Neural crest cell (in vitro differentiated cells): ENCODE data around the gene BABAM2. TPM values are rescaled to one million over a fixed set of nuclear protein-coding genes. Genes with fewer than 3 reads are reported as not detected.

Experiments used
- DNase-seq: peaks from one replicate; pipeline ENCODE4 v3.0.0; 2021; ENCODE audit warnings: low read depth, mixed read lengths, low spot score
- H3K27ac Mint-ChIP-seq: one replicate; pipeline ENCODE4 v1.8.0; 2021; ENCODE audit warnings: mild to moderate bottlenecking, mixed read lengths; ENCODE audit not compliant: unreplicated experiment
- H3K27me3 Mint-ChIP-seq: 2 replicates; pipeline ENCODE4 v1.8.0; 2021; ENCODE audit warnings: low read depth, mild to moderate bottlenecking, mixed read lengths
- H3K36me3 Mint-ChIP-seq: 2 replicates; pipeline ENCODE4 v1.8.0; 2021; ENCODE audit warnings: low read depth, mild to moderate bottlenecking, mixed read lengths
- H3K4me1 Mint-ChIP-seq: 2 replicates; pipeline ENCODE4 v1.8.0; 2021; ENCODE audit warnings: mixed read lengths
- H3K4me3 Mint-ChIP-seq: one replicate; pipeline ENCODE4 v1.8.0; 2021; ENCODE audit warnings: mild to moderate bottlenecking, mixed read lengths
- H3K9me3 Mint-ChIP-seq: 2 replicates; pipeline ENCODE4 v1.8.0; 2021; ENCODE audit warnings: mixed read lengths
- total RNA-seq: library from RNA; stranded (reverse); gene quantifications from 2 replicates; pipeline ENCODE4 v1.2.1, GENCODE V29; 2021
- TF ChIP-seq, protein P1 (sequence below): fragments of 200-600 bp; sonication (generic); conservative IDR thresholded peaks from 2 replicates; pipeline ENCODE4 v1.5.0; 2021; ENCODE audit warnings: antibody characterized with exemption, mild to moderate bottlenecking

The BABAM2 gene
- total RNA-seq, 1 donor from 2014 or later, result 28.6 TPM

DNA sequence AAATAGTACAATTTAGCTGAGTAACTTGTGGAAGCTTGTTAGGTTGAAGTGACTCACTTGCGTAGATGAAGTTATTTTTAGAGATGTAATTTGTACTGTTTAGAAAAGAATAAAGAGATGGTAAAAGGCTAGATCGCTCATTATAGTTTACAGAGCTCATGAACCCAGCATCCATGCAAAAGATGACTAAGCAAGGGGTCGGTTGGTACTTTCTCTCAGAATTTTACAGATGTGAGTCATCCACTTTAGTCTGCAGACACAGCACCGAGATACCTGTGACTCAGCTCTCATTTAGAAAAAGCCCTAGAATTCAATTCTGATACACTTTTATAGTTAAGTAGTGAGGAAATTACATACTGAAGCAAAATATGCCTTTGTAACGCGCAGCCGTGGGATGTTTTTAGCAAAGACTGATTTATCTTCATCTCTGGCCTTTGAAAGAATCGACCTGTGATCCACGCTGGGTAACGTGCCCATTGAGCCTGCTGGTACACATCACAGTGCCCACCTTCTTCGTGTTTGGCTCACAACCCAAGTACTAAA is 385.6 kb downstream of the BABAM2 start:
- TF ChIP-seq, protein P1, sequence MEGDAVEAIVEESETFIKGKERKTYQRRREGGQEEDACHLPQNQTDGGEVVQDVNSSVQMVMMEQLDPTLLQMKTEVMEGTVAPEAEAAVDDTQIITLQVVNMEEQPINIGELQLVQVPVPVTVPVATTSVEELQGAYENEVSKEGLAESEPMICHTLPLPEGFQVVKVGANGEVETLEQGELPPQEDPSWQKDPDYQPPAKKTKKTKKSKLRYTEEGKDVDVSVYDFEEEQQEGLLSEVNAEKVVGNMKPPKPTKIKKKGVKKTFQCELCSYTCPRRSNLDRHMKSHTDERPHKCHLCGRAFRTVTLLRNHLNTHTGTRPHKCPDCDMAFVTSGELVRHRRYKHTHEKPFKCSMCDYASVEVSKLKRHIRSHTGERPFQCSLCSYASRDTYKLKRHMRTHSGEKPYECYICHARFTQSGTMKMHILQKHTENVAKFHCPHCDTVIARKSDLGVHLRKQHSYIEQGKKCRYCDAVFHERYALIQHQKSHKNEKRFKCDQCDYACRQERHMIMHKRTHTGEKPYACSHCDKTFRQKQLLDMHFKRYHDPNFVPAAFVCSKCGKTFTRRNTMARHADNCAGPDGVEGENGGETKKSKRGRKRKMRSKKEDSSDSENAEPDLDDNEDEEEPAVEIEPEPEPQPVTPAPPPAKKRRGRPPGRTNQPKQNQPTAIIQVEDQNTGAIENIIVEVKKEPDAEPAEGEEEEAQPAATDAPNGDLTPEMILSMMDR, result no peak
- H3K4me3 Mint-ChIP-seq, result no peak overlapping the region
- no peak for DNase-seq
- H3K27me3 Mint-ChIP-seq, result no peaks in the 10 kb centered on the region
- H3K27ac Mint-ChIP-seq, result no peak overlapping the region
- no peaks in the 10 kb centered on the region for H3K36me3 Mint-ChIP-seq
- no peaks in the 10 kb centered on the region for H3K9me3 Mint-ChIP-seq
- no peaks in the 10 kb centered on the region for H3K4me1 Mint-ChIP-seq

DNA sequence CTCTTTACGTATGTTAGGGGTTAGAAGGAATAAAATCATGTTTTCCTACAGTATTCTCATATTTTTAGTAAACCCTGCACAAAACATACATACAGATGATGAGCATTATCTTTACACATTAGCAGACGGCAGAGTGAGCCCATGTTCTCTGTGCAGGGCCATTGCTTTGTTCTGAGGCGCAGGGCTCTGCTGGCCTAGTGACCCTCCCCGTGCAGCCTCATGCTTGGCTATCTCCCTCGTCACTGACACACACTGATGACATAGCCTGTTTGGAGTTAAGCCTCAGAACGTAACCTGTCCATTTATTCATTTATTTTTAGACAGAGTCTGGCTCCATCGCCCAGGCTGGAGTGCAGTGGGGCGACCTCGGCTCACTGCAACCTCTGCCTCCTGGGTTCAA is 386.3 kb downstream of the BABAM2 start:
- DNase-seq, result no peak
- no peaks in the 10 kb centered on the region for H3K4me1 Mint-ChIP-seq
- no peaks in the 10 kb centered on the region for H3K9me3 Mint-ChIP-seq
- no peak overlapping the region for H3K27ac Mint-ChIP-seq
- no peaks in the 10 kb centered on the region for H3K27me3 Mint-ChIP-seq
- no peaks in the 10 kb centered on the region for H3K36me3 Mint-ChIP-seq
- H3K4me3 Mint-ChIP-seq, result no peak overlapping the region
- TF ChIP-seq, protein P1, result no peak

DNA sequence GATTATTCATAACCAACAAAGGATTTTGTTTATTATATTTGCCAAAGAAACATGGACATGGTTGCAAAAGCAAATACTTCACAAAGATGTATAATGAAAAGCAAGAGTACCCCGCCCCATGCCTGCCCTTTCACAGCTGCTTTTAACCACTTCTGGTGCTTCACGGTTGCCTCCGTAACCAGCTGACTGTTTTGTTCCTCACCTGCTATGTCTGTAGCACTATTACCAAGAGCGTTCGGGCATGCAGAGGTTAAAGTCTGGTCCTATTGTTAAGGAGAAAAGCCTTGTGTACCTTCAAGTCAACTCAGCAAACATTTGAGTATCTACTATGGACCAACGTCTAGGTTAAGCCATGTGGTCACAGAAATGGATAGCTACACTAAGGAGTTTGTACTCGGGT is 386.9 kb downstream of the BABAM2 start:
- Mint-ChIP-seq H3K36me3 (no peaks in the 10 kb centered on the region), H3K4me3 (no peak overlapping the region), H3K4me1 (no peaks in the 10 kb centered on the region), H3K27me3 (no peaks in the 10 kb centered on the region), H3K9me3 (no peaks in the 10 kb centered on the region), H3K27ac (no peak overlapping the region)
- DNase-seq, result no peak
- TF ChIP-seq, protein P1, result no peak

DNA sequence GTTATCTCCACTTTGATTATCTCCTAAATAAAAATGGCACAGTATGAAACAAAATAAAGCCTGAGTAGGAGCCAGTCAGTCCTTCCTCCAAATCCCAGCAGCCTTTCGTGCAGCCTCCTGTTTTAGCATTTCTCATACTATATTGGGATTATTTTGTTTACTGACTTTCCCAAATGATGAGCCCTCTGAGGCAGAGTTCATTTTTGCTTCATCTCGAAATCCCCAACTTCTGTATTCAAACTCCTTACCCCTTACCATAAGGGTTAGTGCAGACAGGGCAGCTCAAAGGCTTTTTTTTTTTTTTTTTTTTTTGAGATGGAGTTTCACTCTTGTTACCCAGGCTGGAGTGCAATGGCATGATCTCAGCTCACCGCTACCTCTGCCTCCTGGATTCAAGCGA is 388.8 kb downstream of the BABAM2 start:
- H3K4me1 Mint-ChIP-seq, result no peaks in the 10 kb centered on the region
- TF ChIP-seq, protein P1, result no peak
- no peak for DNase-seq
- no peaks in the 10 kb centered on the region for H3K9me3 Mint-ChIP-seq
- no peak overlapping the region for H3K27ac Mint-ChIP-seq
- no peaks in the 10 kb centered on the region for H3K27me3 Mint-ChIP-seq
- no peaks in the 10 kb centered on the region for H3K36me3 Mint-ChIP-seq
- no peak overlapping the region for H3K4me3 Mint-ChIP-seq

DNA sequence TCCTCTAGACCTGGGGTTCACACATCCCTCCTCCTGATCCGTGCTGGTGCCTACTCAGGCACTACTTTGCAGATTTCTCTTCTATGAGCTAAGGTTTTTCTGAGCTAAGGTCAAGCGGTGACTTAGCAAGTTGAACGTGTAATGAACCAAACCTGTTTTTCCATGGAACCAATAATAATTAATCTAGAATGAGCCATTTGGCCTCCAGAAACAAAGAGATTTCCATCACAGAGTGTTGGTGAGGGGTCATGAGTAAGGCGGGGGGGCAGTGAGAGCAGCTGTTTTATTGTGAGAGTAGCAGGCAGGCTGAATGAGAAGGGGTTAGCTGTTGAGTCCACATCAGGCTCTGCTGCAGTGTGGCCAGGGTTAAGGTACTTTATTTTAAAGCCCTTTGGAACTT is 390.1 kb downstream of the BABAM2 start:
- Mint-ChIP-seq H3K9me3 (no peaks in the 10 kb centered on the region), H3K4me1 (no peaks in the 10 kb centered on the region), H3K36me3 (no peaks in the 10 kb centered on the region), H3K27me3 (no peaks in the 10 kb centered on the region), H3K27ac (no peak overlapping the region), H3K4me3 (no peak overlapping the region)
- DNase-seq, result no peak
- TF ChIP-seq, protein P1, result no peak

DNA sequence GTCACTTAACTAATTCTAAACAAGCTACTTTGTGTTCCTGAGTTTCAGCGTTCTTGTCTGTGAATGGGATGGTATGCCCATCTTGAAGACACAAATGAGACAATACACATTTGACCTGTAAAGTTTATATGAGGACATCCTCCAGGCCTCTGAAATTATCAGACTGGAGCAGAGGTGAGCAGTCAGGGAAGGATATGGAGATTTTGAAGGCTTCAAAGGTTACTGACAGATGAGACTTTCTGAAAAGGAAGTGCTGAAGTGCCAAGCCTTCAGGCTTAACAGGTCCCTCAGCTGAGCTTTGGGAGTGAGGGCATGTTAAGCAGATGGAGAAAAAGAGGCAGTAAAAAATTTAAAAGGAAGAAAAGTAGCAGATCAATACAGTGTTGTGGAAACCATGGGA is 391.2 kb downstream of the BABAM2 start:
- no peaks in the 10 kb centered on the region for H3K27me3 Mint-ChIP-seq
- TF ChIP-seq, protein P1, result no peak
- no peaks in the 10 kb centered on the region for H3K9me3 Mint-ChIP-seq
- no peak overlapping the region for H3K4me3 Mint-ChIP-seq
- H3K36me3 Mint-ChIP-seq, result no peaks in the 10 kb centered on the region
- H3K4me1 Mint-ChIP-seq, result no peaks in the 10 kb centered on the region
- no peak for DNase-seq
- no peak overlapping the region for H3K27ac Mint-ChIP-seq
